A673 (cell line): ENCODE measurements around the gene NKX6-2.
"Not testable (repeated sequence)": the region's sequence is repeated elsewhere in the genome, so short reads cannot be mapped to it uniquely, and the experiment has no call there.

ENCODE experiments used
- CTCF ChIP-seq: fragments of 300-800, 200-600 bp; sonication (generic); conservative IDR thresholded peaks from 2 replicates; pipeline ENCODE4 v1.5.1; 2017; ENCODE audit warnings: low read depth, mild to moderate bottlenecking, antibody characterized with exemption, low read length, moderate library complexity, mixed read lengths
- EZH2 ChIP-seq: fragments of 200-600 bp; sonication (generic); IDR thresholded peaks from 2 replicates; pipeline ENCODE4 v1.6.1; 2017; ENCODE audit warnings: borderline replicate concordance, low read depth, mild to moderate bottlenecking, mixed read lengths, antibody characterized with exemption, low read length; ENCODE audit not compliant: poor library complexity, severe bottlenecking

- not testable (repeated sequence) for TF ChIP-seq CTCF, EZH2
These were observed 12.0 kb upstream of the NKX6-2 start for GRCh38 chr10:132797986-132798385.
